ENCODE data around the gene AVPI1. TPM values are rescaled to one million over a fixed set of nuclear protein-coding genes. Genes with fewer than 3 reads are reported as not detected.
A peak's percentile ranks its signal among the peaks of the same experiment; 100 is the strongest.

Gene AVPI1
- total and polyA plus RNA-seq, 2 of the 13 experiments (the other 11 are each of a cell fraction or from before 2014, with no cell fraction given) = 39.8 to 61.2 TPM

DNA sequence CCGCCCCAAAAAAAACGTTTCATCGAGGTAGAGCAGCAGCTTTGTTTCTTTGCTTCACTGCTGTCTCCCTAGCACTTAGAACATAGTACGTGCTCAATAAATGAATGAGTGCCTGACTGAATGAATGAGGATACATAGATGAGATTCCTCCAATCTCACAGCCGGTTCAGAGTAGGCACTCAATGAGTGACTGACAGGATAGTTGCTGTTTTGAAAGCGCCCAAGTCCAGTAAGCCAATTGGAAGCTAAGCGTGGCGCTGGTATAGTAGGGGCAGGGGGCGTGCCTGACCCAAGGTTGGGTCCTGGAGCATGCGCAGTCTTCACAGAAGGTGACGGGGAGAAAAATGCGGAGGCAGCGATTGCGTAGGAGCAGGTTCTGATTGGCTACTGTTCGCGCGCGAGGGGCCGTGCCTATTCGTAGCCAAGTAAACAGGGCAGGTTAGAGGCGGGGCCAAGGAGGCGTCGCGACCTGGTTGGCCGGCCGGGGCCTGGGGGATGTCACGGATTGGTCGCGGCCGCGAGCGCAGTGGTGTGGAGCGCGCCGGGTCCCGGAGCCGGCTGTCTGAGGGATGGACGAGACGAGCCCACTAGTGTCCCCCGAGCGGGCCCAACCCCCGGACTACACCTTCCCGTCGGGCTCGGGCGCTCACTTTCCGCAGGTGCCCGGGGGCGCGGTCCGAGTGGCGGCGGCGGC is 46.7 kb downstream of the AVPI1 start, which contains the start of gene PI4K2A (continued):
- TF ChIP-seq PCBP2 (optimal IDR thresholded peaks at IDR 0.05; ENCODE audit: low read depth, low read length, poor library complexity, severe bottlenecking) (no peak), ZC3H13 (CRISPR knock-in tag; IDR thresholded peaks at IDR 0.05) (no peak), REL (CRISPR knock-in tag; conservative IDR thresholded peaks at IDR 0.05) (no peak), ZNF446 (CRISPR knock-in tag; IDR thresholded peaks at IDR 0.05) (no peak), KMT2B (CRISPR knock-in tag; IDR thresholded peaks at IDR 0.05) (0 out of 2 replicates have a peak, but pooled peaks have one; percentile 51), ZNF101 (CRISPR knock-in tag; IDR thresholded peaks at IDR 0.05; ENCODE audit: borderline replicate concordance, low read depth) (no peak)
- TF ChIP-seq, protein P1, sequence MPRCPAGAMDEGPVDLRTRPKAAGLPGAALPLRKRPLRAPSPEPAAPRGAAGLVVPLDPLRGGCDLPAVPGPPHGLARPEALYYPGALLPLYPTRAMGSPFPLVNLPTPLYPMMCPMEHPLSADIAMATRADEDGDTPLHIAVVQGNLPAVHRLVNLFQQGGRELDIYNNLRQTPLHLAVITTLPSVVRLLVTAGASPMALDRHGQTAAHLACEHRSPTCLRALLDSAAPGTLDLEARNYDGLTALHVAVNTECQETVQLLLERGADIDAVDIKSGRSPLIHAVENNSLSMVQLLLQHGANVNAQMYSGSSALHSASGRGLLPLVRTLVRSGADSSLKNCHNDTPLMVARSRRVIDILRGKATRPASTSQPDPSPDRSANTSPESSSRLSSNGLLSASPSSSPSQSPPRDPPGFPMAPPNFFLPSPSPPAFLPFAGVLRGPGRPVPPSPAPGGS (CRISPR knock-in tag; IDR thresholded peaks at IDR 0.05) = no peak; the same call in none of the 2 replicates
- TF ChIP-seq, protein P2, sequence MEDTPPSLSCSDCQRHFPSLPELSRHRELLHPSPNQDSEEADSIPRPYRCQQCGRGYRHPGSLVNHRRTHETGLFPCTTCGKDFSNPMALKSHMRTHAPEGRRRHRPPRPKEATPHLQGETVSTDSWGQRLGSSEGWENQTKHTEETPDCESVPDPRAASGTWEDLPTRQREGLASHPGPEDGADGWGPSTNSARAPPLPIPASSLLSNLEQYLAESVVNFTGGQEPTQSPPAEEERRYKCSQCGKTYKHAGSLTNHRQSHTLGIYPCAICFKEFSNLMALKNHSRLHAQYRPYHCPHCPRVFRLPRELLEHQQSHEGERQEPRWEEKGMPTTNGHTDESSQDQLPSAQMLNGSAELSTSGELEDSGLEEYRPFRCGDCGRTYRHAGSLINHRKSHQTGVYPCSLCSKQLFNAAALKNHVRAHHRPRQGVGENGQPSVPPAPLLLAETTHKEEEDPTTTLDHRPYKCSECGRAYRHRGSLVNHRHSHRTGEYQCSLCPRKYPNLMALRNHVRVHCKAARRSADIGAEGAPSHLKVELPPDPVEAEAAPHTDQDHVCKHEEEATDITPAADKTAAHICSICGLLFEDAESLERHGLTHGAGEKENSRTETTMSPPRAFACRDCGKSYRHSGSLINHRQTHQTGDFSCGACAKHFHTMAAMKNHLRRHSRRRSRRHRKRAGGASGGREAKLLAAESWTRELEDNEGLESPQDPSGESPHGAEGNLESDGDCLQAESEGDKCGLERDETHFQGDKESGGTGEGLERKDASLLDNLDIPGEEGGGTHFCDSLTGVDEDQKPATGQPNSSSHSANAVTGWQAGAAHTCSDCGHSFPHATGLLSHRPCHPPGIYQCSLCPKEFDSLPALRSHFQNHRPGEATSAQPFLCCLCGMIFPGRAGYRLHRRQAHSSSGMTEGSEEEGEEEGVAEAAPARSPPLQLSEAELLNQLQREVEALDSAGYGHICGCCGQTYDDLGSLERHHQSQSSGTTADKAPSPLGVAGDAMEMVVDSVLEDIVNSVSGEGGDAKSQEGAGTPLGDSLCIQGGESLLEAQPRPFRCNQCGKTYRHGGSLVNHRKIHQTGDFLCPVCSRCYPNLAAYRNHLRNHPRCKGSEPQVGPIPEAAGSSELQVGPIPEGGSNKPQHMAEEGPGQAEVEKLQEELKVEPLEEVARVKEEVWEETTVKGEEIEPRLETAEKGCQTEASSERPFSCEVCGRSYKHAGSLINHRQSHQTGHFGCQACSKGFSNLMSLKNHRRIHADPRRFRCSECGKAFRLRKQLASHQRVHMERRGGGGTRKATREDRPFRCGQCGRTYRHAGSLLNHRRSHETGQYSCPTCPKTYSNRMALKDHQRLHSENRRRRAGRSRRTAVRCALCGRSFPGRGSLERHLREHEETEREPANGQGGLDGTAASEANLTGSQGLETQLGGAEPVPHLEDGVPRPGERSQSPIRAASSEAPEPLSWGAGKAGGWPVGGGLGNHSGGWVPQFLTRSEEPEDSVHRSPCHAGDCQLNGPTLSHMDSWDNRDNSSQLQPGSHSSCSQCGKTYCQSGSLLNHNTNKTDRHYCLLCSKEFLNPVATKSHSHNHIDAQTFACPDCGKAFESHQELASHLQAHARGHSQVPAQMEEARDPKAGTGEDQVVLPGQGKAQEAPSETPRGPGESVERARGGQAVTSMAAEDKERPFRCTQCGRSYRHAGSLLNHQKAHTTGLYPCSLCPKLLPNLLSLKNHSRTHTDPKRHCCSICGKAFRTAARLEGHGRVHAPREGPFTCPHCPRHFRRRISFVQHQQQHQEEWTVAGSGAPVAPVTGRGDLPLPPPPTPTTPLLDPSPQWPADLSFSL (CRISPR knock-in tag; IDR thresholded peaks at IDR 0.05) = no peak
- TF ChIP-seq, protein P3, sequence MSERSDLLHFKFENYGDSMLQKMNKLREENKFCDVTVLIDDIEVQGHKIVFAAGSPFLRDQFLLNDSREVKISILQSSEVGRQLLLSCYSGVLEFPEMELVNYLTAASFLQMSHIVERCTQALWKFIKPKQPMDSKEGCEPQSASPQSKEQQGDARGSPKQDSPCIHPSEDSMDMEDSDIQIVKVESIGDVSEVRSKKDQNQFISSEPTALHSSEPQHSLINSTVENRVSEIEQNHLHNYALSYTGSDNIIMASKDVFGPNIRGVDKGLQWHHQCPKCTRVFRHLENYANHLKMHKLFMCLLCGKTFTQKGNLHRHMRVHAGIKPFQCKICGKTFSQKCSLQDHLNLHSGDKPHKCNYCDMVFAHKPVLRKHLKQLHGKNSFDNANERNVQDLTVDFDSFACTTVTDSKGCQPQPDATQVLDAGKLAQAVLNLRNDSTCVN (CRISPR knock-in tag; IDR thresholded peaks at IDR 0.05; ENCODE audit: borderline replicate concordance) = 0 out of 2 replicates have a peak, but pooled peaks have one; percentile 19
- TF ChIP-seq, protein P4, sequence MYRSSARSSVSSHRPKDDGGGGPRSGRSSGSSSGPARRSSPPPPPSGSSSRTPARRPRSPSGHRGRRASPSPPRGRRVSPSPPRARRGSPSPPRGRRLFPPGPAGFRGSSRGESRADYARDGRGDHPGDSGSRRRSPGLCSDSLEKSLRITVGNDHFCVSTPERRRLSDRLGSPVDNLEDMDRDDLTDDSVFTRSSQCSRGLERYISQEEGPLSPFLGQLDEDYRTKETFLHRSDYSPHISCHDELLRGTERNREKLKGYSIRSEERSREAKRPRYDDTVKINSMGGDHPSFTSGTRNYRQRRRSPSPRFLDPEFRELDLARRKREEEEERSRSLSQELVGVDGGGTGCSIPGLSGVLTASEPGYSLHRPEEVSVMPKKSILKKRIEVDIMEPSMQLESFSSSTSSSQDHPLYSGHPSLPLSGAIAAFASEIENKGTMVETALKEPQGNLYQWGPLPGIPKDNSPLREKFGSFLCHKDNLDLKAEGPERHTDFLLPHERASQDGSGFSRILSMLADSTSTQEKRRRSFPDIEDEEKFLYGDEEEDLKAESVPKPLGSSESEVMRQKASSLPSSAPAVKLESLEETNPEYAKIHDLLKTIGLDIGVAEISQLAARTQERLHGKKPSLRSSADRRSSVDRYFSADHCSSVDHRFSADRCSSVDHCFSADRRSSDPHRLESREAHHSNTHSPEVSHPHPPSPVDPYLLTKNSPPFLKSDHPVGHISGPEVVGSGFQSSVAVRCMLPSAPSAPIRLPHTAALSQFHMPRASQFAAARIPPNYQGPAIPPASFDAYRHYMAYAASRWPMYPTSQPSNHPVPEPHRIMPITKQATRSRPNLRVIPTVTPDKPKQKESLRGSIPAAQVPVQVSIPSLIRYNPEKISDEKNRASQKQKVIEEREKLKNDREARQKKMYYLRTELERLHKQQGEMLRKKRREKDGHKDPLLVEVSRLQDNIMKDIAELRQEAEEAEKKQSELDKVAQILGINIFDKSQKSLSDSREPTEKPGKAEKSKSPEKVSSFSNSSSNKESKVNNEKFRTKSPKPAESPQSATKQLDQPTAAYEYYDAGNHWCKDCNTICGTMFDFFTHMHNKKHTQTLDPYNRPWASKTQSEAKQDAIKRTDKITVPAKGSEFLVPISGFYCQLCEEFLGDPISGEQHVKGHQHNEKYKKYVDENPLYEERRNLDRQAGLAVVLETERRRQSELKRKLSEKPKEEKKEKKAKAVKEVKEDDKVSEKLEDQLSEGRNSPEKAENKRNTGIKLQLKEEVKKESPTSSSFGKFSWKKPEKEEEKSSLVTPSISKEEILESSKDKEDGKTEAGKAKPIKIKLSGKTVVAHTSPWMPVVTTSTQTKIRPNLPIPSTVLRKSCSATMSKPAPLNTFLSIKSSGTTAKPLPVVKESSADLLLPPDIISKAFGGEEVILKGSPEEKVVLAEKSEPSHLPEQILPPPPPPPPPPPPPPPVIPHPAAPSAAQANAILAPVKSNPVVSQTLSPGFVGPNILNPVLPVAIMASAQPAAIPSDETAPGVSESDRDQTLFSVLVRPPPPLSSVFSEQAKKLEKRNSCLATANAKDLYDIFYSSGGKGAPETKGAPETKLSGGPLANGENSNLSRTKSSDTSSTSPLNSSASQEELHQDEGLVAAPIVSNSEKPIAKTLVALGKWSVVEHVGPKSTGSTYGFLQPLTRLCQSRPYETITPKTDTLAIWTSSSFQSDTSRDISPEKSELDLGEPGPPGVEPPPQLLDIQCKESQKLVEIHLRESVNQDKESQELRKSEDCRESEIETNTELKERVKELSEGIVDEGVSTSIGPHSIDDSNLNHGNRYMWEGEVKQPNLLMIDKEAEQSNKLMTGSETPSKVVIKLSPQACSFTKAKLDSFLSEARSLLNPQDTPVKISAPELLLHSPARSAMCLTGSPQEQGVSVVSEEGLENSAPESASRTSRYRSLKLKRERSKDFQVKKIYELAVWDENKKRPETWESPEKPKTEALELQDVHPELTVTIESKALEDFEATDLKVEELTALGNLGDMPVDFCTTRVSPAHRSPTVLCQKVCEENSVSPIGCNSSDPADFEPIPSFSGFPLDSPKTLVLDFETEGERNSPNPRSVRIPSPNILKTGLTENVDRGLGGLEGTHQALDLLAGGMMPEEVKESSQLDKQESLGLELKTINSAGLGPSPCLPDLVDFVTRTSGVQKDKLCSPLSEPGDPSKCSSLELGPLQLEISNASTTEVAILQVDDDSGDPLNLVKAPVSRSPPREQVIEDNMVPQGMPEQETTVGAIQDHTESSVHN (CRISPR knock-in tag; IDR thresholded peaks at IDR 0.05) = no peak

All from HepG2 (cell line).